ENCODE data around the gene KLF6.

Gene KLF6

DNA sequence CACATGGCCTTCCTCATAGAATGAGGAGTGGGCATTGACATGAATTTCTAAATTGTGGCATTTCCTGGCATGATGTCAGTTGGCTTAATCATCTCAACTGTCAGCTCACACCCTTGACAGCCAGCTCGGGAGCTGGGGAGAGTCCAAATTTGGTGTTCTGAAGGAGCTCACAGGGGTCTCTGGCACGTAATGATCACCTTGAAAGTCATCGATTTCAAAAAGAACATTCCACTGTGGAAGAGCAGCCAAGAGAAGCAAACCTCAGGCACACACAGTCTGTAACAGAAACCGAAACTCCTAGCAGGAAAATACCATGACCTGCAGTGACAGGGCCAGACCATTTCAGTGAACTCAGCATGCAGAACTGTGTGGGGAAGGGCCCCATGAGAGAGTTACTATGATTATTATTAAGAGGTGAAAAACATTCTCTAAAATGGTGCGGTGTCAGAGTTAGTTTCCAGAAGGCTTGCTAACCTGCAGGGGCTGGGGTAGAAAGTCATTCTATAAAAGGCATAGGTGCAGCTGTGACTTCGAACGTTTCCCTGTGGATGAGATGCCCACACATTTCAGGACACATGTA lies 26.4 kb upstream of the KLF6 start:
- peak; percentile 51 to 63 for DNase-seq

GRCh38 chr10:3808689-3809199 lies 23.7 kb upstream of the KLF6 start:
- DNase-seq: no peak

DNA sequence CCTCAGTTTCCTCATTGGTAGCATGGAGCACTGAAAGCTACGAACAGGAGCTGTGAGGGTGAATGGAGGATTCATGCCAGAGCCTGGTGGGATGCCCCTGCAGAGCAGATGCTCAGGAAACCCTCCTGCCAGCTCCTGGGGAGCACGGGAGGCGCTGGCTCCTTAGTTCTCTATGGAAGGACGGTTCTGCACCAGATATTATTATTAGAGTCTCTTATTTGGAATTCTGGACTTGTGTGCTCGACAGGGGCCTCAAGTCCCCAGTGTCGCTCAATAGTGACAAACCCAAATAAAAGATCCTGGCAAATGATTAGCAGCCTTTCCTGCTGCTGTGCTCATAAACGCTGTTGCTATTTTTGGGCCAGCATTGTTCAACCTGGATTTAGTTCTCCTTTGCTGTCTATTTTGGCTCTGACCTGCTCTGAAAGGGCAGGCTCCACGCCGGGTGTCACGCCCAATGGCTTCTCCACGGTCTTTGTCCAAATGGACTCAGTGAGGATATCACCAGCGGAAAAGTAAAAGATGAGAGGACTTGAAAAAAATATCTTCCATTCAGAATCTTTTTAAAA lies 23.0 kb upstream of the KLF6 start:
- DNase-seq: peak in 1 of 2 donors; percentile 35

DNA sequence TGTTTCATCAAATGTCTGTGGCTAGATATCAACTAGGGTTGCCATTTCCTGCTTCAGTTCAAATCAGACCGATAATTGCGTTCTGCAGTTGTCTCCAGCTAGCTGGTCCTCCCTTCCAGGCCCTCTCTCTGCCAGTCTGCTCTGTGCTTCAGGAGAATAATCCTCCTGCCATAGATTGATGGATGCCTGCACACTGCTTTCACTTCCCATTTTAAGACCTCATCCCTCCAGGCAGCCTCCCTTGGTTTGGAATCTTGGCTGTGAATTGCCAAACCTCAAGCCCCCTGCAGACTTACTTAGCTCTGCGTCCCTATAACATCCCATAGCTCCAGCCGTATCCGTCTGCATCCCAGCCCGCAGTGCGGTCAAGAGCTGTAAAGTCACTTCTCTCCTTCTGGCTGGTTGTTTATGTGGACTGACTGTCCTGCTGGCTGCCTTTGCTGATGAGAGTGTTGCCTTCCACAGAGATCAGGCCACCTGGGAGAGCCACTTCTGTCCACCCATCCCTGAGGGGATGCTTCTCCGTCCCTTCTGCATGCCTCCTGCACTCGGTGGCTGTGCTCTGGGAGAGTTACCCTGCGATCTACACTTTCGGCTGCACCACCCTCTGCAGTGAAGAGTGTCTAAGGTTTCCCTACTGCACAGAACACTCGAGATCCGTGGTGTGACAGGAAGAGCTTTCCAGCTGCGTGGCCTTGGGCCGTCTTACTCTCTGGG lies 22.4 kb upstream of the KLF6 start:
- peak in 1 of 2 donors; percentile 22 for DNase-seq

DNA sequence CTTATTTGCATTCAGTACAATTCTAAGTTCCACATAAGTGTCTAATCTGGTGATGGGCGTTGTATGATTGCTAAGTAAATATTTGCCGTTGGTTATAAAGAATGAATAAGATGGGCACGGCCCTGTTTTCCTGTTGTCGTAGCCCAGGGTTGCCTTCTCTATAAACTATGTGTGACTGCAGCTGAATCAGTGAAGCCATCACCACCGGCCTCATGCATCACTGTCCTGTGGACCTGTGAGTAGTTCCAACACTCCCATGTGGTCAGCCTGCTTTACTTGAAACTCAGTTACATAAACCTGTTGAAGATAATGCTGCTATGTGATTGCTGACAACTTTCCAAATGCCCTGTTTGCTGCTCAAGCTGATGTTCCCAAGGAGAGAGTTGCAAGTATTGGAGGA lies 21.6 kb upstream of the KLF6 start:
- no peak for DNase-seq

GRCh38 chr10:3805791-3806461 lies 20.9 kb upstream of the KLF6 start:
- DNase-seq: peak; percentile 62 to 87

- DNase-seq: peak; percentile 93 to 94
These were observed 20.3 kb upstream of the KLF6 start for GRCh38 chr10:3805201-3805790.

- DNase-seq: peak; percentile 87 to 94
These were observed 19.1 kb upstream of the KLF6 start for GRCh38 chr10:3803927-3804741.

DNA sequence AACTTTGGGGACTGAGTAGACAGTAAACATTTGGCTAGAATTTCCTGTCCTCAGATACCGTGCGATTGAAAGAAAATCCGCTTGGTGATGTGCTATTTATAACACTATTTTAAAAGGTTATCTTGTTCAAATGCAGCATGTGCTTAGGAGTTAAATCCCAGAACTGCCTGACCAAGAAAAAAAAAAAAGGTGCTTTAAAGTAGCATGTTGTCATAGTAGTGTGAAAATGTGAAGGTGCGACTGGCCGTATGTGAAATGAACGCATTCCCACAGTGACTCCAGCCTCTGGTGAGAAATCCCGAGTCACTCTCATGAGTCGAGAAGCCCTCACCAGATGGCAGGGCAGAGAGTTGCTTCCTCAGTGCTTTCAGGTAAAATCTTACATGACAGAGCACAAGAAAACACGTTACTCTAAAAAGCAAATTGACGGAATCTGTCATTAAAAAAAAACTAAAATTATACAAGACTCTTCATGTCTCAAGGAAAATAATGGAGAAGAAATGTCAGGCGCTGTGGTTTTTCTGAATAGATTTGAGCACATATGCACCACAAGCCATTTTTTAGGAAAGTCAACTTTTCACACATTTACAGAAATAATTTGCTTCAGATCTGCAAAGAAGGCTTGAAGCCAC lies 18.4 kb upstream of the KLF6 start:
- DNase-seq: peak; percentile 28 to 75

- no peak for DNase-seq
These were observed 17.7 kb upstream of the KLF6 start for GRCh38 chr10:3802526-3803265.

- DNase-seq: no peak
These were observed 16.7 kb upstream of the KLF6 start for GRCh38 chr10:3801558-3802192.

GRCh38 chr10:3800586-3800985 lies 15.6 kb upstream of the KLF6 start:
- DNase-seq: no peak

DNA sequence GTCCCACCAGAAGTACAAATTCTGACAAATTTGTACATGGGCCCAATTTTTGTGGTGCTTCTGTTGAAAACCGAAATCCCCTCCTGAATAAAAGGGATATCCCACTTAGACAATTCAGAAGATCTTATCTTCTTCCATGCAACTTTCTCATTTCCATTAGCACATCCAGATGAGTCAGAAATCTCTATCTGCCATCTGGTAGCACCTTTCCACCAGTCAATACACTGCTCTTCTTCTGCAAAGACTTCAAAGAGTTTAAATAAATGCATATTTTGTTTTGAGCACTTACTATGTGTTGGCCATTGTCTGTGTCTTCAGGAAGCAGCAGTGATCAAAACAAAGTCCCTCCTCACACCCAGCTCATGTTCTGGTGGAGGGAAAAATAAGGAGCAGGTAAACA lies 12.7 kb upstream of the KLF6 start:
- no peak for DNase-seq

DNA sequence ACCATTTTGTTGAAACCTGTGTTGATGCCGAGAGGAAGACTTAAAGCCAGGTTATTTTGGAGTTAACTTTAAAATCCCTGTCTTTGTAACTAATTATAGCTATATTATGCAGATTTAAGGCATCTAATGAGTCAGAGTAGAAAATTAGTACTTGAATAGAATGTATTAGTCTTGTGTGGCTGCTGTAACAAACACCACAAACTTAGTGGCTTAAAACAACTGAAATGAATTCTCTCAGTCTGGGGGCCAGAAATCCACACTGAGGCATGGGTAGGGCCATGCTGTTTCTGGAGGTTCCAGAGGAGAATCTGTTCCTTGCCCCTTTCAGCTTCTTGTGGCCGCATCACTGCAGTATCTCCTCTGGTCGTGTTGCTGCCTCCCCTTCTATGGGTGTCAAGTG lies 8.5 kb upstream of the KLF6 start:
- no peak for DNase-seq

GRCh38 chr10:3792710-3793219 lies 7.8 kb upstream of the KLF6 start:
- DNase-seq: no peak

DNA sequence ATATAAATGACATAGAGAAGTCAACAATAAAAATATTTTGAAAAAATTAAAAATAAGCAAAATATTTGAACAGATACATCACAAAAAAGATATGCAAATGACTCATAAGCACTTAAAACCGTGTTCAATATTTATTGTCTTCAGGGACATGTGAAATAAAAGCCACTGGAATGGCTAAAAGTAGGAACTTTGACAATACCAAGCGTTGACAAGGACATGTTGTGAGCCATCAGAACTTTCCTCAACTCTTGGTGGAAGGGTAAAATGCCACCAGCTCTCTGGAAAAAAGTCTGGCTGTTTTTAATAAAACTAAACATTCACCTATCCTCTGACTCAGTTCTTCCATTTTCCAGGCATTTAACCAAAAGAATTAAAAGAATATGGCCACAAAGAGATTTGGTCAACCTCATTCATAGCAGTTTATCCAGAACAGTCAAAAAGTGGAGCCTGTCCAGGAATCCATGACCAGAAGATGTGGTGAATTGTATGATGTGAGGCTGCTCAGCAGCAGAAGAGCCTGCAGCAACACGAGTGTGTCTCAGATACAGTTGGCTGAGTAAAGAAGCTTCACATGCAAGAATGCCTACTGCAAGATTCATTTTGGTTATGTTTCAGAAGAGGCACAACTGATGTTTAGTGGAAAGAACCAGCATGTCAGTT lies 7.1 kb upstream of the KLF6 start:
- no peak for DNase-seq

DNA sequence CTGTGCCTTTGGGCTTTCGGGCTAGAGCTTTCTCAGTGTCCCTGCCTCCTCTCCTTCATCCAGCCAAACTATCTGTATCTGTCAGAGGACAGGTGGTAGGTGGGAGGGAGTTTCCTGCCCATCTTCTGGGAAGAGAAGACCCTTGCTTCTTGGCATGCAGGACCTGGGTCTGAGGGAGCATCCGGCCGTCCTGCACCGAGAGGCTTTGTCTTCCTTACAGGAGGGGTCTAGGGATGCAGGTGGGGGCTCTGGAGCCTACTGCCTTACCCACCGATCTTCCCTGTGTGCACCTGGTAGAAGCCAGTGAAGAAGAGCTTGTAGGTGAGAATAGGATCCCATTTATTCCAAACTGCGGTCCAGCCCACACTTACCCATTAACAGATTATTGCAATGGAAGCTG lies 5.8 kb upstream of the KLF6 start:
- no peak for DNase-seq

DNA sequence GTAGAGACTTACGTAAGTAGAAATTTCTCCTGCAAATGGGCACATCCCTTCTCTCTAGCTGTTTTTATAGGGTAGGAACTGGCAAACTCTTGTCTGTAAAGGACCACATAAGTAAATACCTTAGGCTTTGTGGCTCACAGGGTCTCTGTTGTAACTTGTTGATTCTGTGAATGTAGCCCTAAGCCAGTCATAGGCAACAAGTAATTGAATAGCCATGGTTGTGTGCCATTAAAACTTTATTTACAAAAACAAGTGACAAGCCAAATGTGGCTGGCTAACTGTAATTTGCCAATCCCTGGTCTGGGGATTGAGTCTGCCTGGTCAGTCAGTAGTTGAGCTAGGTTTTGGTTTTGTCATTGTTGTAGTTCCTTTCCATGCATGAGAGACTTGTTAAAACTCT lies 5.3 kb upstream of the KLF6 start:
- no peak for DNase-seq

DNA sequence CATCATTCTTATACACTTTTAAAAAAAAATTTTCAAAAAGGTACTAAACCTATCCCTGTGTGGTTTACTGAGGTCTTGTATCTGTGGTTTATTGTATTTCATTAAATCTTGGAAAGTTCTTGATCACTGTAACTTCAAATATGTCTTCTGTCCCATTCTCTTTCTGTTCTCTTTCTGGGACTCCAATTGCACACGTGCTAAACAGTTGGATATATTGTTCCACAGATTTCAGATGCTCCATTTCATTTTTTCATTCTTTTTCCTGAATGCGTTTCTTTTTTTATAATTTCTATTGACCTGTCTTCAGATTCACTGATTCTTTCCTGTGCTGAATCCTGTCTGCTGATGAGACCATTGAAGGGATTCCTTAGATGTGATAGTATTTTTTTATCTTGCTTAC lies 4.6 kb upstream of the KLF6 start:
- no peak for DNase-seq

GRCh38 chr10:3787816-3788215 lies 2.8 kb upstream of the KLF6 start:
- DNase-seq: no peak
